ENCODE data around the gene HSD3B7. TPM values are rescaled to one million over a fixed set of nuclear protein-coding genes. Genes with fewer than 3 reads are reported as not detected.

Gene HSD3B7
- total RNA-seq, 1 donor from 2014 or later = 12.5 TPM

DNA sequence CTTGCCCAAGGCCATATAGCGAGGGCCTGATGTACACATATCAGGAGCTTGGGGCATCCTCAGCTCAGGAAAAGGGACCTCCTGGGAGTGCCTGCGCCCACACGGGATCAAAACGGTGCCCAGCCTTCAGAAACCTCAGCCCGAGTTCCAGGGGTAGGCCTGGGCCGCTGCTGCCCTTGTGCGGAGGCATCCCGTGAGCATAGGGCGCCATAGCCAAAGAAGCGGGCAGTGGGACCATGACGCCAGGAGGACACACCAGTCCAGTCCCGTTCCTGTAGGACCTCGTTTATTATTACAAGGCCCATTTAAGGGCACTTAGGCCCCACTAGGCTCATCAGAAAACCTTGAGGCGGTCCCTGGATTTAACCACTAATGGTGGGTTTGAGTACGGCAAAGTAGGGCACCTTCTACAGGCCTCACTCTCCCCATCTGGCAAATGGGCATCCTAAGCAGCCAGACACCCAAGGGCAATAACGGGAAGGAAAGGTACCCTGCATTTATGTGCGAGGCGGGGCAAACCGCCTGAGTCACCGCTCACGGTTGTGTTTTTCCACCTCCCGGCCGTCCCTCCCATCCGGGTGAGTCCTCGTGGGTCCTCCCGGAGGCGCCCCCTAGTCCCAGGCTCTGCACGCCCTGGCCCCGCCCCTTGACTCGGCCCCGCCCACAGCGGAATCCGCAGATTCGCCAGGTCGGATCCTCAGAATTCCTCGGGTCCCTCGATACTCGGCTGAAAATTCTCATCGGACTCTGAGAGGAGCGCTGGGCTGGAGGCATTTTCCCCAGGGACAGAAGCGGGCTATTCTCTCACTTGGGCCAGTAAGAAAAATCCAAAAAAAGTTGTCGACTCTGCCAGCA is 28.2 kb upstream of the HSD3B7 start:
- Histone ChIP-seq H3K4me1 (ENCODE audit: control insufficient read depth in 3 of 3, insufficient read depth in 3 of 3, low read length in 3 of 3) (peaks cover 26 to 35% (median 27%) of the 10 kb centered on the region in 3 donors), H3K27me3 (ENCODE audit: control insufficient read depth in 3 of 3, insufficient read depth in 3 of 3, low read length in 3 of 3) (no peaks in the 10 kb centered on the region), H3K9ac (ENCODE audit: low read depth in 1 of 3, low read length in 3 of 3) (peak overlapping the region; percentile 96 to 100 (median 99)), H3K27ac (ENCODE audit: low read depth, low read length) (peak overlapping the region; percentile 99), H3K9me3 (ENCODE audit: control insufficient read depth in 3 of 3, low read length in 3 of 3) (no peaks in the 10 kb centered on the region), H3K4me3 (ENCODE audit: low read length in 3 of 3) (peak overlapping the region; percentile 86 to 95 (median 95)), H3K36me3 (ENCODE audit: control insufficient read depth in 3 of 3, insufficient read depth in 3 of 3, low read length in 3 of 3) (peaks cover 29 to 30% (median 30%) of the 10 kb centered on the region in 3 donors)

DNA sequence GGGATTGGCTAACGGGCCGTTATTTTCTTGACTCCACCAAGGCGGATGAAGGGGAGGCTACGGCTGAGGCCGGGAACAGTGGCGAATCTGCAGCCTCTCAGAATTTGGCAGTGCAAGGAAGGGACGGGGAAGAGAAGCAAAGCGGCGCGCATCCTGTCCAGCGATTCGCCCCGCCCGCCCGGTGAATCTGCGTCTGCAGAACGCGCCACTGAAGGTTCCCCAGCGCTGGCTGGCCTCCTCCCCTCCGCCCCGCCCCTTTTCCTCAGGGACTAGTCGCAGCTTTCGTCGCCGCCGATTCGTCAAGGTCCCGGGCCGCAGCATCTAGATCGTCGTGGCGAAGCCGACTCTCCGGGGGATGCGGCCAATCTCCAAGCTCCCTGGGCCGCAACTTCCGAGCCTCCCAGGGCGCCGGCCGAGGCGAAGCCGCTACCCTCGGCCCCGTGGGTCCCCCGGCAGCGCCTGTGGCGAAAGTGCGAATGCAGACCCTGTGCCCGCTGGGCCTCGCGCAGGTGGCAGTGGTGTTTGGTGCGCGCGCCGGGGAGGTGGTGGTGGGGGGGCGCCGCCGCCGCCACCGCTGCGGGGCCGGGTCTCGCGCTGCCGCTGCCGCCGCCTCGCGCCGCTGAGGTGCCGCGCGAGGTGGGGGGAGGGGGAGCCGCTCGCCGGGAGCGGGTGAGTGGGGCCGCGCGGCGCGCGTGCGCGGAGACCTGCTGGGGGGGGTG is 27.4 kb upstream of the HSD3B7 start, which contains the start of gene SETD1A:
TSS of gene SETD1A (plus strand) at position 299 of the 719 bp plus-strand sequence. CDS start 978 bp downstream, outside the sequence.
- Histone ChIP-seq H3K27ac (ENCODE audit: low read depth, low read length) (peak within 1 kb of the TSS; percentile 99), H3K9ac (ENCODE audit: low read depth in 1 of 3, low read length in 3 of 3) (peak within 1 kb of the TSS; percentile 96 to 100 (median 99)), H3K4me3 (ENCODE audit: low read length in 3 of 3) (peak within 1 kb of the TSS; percentile 86 to 95 (median 95)), H3K36me3 (ENCODE audit: control insufficient read depth in 3 of 3, insufficient read depth in 3 of 3, low read length in 3 of 3) (peaks cover 34 to 36% (median 35%) of the 10 kb centered on the region in 3 donors), H3K4me1 (ENCODE audit: control insufficient read depth in 3 of 3, insufficient read depth in 3 of 3, low read length in 3 of 3) (peaks cover 26 to 36% (median 27%) of the 10 kb centered on the region in 3 donors), H3K9me3 (ENCODE audit: control insufficient read depth in 3 of 3, low read length in 3 of 3) (no peaks in the 10 kb centered on the region), H3K27me3 (ENCODE audit: control insufficient read depth in 3 of 3, insufficient read depth in 3 of 3, low read length in 3 of 3) (no peaks in the 10 kb centered on the region)

DNA sequence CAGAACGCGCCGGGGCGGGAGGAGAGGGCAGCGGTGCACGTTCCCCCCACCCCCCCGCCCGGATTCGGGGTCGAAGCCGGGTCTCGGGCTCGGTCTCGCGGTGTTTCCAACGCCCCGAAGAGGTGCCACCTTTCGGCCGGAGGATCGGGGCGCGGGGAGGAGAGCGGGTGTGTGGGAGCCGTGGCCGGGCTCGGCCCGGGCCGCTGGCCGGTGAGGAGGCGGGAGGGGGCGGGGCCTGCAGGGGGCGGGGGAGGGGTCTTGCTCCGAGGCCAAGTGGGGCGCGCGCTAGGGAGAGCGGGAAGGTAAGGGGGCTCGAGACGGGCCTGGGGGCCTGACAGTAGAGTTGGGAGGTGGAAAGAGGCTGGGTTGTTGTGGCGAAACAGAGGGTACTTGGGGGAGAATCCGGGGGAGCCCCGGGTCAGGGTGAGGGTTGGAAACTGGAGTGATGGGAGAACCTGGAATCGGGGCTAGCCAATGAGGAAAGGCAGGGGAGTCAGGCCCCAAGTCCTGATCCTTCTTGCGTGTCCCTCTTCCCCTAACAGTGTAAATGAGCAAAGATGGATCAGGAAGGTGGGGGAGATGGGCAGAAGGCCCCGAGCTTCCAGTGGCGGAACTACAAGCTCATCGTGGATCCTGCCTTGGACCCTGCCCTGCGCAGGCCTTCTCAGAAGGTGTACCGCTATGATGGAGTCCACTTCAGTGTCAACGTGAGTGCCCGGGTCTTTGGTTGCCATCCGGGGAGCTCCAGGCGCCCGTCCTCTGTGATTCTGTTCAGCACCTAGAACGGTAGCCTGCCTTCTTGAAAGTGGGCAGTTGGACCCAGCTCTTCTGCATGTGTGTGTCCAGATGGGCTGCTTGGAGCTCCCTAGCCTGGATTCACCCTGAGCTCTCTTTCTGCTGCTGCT is 26.6 kb upstream of the HSD3B7 start:
- Histone ChIP-seq H3K4me3 (ENCODE audit: low read length in 3 of 3) (peak overlapping the region; percentile 75 to 95 (median 95)), H3K27ac (ENCODE audit: low read depth, low read length) (peak overlapping the region; percentile 36), H3K9me3 (ENCODE audit: control insufficient read depth in 3 of 3, low read length in 3 of 3) (no peaks in the 10 kb centered on the region)

DNA sequence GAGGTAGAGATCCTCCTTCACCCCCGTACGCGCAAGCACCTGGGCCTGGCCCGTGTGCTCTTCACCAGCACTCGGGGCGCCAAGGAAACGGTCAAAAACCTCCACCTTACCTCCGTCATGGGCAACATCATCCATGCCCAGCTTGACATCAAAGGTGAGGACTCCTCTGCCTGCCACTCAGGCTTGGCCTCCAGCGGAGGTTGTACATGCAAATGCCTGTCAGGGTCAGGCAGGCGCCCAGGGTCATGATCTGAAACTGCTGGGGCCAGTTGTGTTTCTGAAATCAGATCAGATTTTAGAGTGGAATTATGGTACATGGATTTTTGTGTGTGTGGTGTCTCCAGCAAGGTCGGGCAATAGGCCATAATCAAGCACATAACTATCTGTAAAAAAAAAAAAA is 23.6 kb upstream of the HSD3B7 start:
- Histone ChIP-seq H3K4me1 (ENCODE audit: control insufficient read depth in 3 of 3, insufficient read depth in 3 of 3, low read length in 3 of 3) (peaks cover 15 to 21% (median 19%) of the 10 kb centered on the region in 3 donors), H3K9ac (ENCODE audit: low read depth in 1 of 3, low read length in 3 of 3) (no peak overlapping the region), H3K27ac (ENCODE audit: low read depth, low read length) (no peak overlapping the region), H3K36me3 (ENCODE audit: control insufficient read depth in 3 of 3, insufficient read depth in 3 of 3, low read length in 3 of 3) (peaks cover 64 to 67% (median 65%) of the 10 kb centered on the region in 3 donors), H3K4me3 (ENCODE audit: low read length in 3 of 3) (no peak overlapping the region), H3K9me3 (ENCODE audit: control insufficient read depth in 3 of 3, low read length in 3 of 3) (no peaks in the 10 kb centered on the region), H3K27me3 (ENCODE audit: control insufficient read depth in 3 of 3, insufficient read depth in 3 of 3, low read length in 3 of 3) (no peaks in the 10 kb centered on the region)

More for the DNA sequence above, 26.6 kb upstream of the HSD3B7 start:
- H3K27me3 ChIP-seq (ENCODE audit: control insufficient read depth in 3 of 3, insufficient read depth in 3 of 3, low read length in 3 of 3) = no peaks in the 10 kb centered on the region
- H3K4me1 ChIP-seq (ENCODE audit: control insufficient read depth in 3 of 3, insufficient read depth in 3 of 3, low read length in 3 of 3) = peaks cover 23 to 31% (median 25%) of the 10 kb centered on the region in 3 donors
- peaks cover 42 to 44% (median 44%) of the 10 kb centered on the region in 3 donors for H3K36me3 ChIP-seq (ENCODE audit: control insufficient read depth in 3 of 3, insufficient read depth in 3 of 3, low read length in 3 of 3)
- peak overlapping the region; percentile 60 to 99 (median 65) for H3K9ac ChIP-seq (ENCODE audit: low read depth in 1 of 3, low read length in 3 of 3)

DNA sequence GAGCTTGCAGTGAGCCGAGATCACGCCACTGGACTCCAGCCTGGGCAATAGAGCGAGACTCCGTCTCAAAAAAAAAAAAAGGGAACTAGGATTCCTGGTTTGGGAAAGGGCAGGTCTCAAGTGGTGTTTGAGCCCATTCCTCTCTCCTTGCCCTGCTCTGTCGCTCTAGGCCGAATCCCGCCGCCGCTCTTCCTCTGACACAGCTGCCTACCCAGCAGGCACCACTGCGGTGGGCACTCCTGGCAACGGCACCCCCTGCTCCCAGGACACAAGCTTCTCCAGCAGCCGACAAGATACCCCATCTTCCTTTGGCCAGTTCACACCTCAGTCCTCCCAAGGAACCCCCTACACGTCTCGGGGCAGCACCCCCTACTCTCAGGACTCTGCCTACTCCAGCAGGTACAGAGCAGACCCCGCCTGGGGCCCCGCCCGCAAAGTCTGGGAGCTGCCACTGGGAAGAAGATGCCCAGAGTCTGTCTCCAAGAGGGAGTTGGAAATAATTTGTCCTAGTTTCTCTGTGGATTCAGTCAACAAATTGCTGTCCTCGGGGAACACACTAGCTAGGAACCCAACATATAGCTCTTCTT is 21.0 kb upstream of the HSD3B7 start:
- Histone ChIP-seq H3K4me3 (ENCODE audit: low read length in 3 of 3) (no peak overlapping the region), H3K9me3 (ENCODE audit: control insufficient read depth in 3 of 3, low read length in 3 of 3) (no peaks in the 10 kb centered on the region), H3K36me3 (ENCODE audit: control insufficient read depth in 3 of 3, insufficient read depth in 3 of 3, low read length in 3 of 3) (peaks cover 79 to 80% (median 80%) of the 10 kb centered on the region in 3 donors), H3K27ac (ENCODE audit: low read depth, low read length) (no peak overlapping the region), H3K27me3 (ENCODE audit: control insufficient read depth in 3 of 3, insufficient read depth in 3 of 3, low read length in 3 of 3) (no peaks in the 10 kb centered on the region), H3K4me1 (ENCODE audit: control insufficient read depth in 3 of 3, insufficient read depth in 3 of 3, low read length in 3 of 3) (peaks cover 2 to 7% (median 6%) of the 10 kb centered on the region in 3 donors), H3K9ac (ENCODE audit: low read depth in 1 of 3, low read length in 3 of 3) (no peak overlapping the region)

DNA sequence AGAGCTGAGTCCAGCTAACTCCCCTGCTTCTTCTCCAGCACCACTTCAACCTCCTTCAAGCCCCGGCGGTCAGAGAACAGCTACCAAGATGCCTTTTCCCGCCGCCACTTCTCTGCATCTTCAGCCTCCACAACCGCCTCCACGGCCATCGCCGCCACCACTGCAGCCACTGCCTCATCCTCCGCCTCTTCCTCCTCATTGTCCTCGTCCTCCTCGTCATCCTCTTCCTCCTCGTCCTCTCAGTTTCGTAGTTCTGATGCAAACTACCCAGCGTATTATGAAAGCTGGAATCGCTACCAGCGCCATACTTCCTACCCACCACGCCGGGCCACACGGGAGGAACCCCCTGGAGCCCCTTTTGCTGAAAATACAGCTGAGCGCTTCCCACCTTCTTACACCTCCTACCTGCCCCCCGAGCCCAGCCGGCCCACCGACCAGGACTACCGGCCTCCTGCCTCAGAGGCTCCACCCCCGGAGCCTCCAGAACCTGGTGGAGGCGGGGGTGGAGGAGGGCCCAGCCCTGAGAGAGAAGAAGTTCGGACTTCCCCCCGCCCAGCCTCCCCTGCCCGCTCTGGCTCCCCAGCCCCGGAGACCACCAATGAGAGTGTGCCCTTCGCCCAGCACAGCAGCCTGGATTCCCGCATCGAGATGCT is 20.3 kb upstream of the HSD3B7 start:
- Histone ChIP-seq H3K36me3 (ENCODE audit: control insufficient read depth in 3 of 3, insufficient read depth in 3 of 3, low read length in 3 of 3) (peaks cover 80 to 81% (median 80%) of the 10 kb centered on the region in 3 donors), H3K4me3 (ENCODE audit: low read length in 3 of 3) (no peak overlapping the region), H3K27ac (ENCODE audit: low read depth, low read length) (no peak overlapping the region), H3K27me3 (ENCODE audit: control insufficient read depth in 3 of 3, insufficient read depth in 3 of 3, low read length in 3 of 3) (no peaks in the 10 kb centered on the region), H3K9ac (ENCODE audit: low read depth in 1 of 3, low read length in 3 of 3) (no peak overlapping the region), H3K9me3 (ENCODE audit: control insufficient read depth in 3 of 3, low read length in 3 of 3) (no peaks in the 10 kb centered on the region), H3K4me1 (ENCODE audit: control insufficient read depth in 3 of 3, insufficient read depth in 3 of 3, low read length in 3 of 3) (peaks cover 0 to 3% (median 0%) of the 10 kb centered on the region in 3 donors)

DNA sequence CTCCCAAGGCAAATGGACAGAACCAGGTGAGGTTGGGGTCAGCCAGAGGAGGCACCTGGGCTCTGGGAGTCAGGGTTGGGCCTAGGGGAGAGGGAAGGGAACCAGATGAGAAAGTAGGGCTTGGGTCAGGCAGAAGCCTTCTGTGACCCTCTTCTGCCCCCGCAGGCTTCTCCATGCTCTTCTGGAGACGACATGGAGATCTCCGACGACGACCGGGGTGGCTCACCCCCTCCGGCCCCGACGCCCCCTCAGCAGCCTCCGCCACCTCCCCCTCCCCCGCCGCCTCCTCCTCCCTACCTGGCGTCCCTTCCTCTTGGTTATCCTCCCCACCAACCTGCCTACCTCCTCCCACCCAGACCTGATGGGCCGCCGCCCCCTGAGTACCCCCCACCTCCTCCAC is 19.6 kb upstream of the HSD3B7 start:
- peaks cover 76 to 77% (median 77%) of the 10 kb centered on the region in 3 donors for H3K36me3 ChIP-seq (ENCODE audit: control insufficient read depth in 3 of 3, insufficient read depth in 3 of 3, low read length in 3 of 3)
- no peak overlapping the region for H3K9ac ChIP-seq (ENCODE audit: low read depth in 1 of 3, low read length in 3 of 3)
- no peak overlapping the region for H3K27ac ChIP-seq (ENCODE audit: low read depth, low read length)
- H3K9me3 ChIP-seq (ENCODE audit: control insufficient read depth in 3 of 3, low read length in 3 of 3) = no peaks in the 10 kb centered on the region
- H3K27me3 ChIP-seq (ENCODE audit: control insufficient read depth in 3 of 3, insufficient read depth in 3 of 3, low read length in 3 of 3) = no peaks in the 10 kb centered on the region
- no peak overlapping the region for H3K4me3 ChIP-seq (ENCODE audit: low read length in 3 of 3)
- peaks cover 0 to 3% (median 0%) of the 10 kb centered on the region in 3 donors for H3K4me1 ChIP-seq (ENCODE audit: control insufficient read depth in 3 of 3, insufficient read depth in 3 of 3, low read length in 3 of 3)

DNA sequence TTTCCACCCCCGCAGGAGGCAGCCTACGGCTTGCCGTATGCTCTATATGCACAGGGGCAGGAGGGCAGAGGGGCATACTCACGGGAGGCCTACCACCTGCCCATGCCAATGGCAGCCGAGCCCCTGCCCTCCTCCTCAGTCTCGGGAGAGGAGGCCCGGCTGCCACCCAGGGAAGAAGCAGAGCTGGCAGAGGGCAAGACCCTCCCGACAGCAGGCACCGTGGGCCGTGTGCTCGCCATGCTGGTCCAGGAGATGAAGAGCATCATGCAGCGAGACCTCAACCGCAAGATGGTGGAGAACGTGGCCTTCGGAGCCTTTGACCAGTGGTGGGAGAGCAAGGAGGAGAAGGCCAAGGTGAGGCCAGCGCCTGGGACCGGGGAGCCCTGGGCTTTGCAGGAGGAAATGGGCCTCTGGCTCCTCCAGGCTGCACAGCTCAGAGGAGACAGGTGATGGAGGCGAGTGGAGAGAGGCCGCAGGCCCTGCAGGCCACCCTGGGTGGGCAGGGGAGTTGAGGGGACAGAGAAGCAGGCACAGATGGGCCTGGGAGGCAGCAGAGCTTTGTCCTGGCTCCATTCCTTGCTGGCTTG is 18.9 kb upstream of the HSD3B7 start:
- H3K27ac ChIP-seq (ENCODE audit: low read depth, low read length) = no peak overlapping the region
- no peak overlapping the region for H3K9ac ChIP-seq (ENCODE audit: low read depth in 1 of 3, low read length in 3 of 3)
- no peak overlapping the region for H3K4me3 ChIP-seq (ENCODE audit: low read length in 3 of 3)
- no peaks in the 10 kb centered on the region for H3K27me3 ChIP-seq (ENCODE audit: control insufficient read depth in 3 of 3, insufficient read depth in 3 of 3, low read length in 3 of 3)
- no peaks in the 10 kb centered on the region for H3K9me3 ChIP-seq (ENCODE audit: control insufficient read depth in 3 of 3, low read length in 3 of 3)
- peaks cover 77 to 79% (median 78%) of the 10 kb centered on the region in 3 donors for H3K36me3 ChIP-seq (ENCODE audit: control insufficient read depth in 3 of 3, insufficient read depth in 3 of 3, low read length in 3 of 3)
- peaks cover 0 to 3% (median 0%) of the 10 kb centered on the region in 3 donors for H3K4me1 ChIP-seq (ENCODE audit: control insufficient read depth in 3 of 3, insufficient read depth in 3 of 3, low read length in 3 of 3)
